ENCODE results near the gene ZBTB44.
"Not testable (repeated sequence)": the region's sequence is repeated elsewhere in the genome, so short reads cannot be mapped to it uniquely, and the experiment has no call there.

The ZBTB44 gene

DNA sequence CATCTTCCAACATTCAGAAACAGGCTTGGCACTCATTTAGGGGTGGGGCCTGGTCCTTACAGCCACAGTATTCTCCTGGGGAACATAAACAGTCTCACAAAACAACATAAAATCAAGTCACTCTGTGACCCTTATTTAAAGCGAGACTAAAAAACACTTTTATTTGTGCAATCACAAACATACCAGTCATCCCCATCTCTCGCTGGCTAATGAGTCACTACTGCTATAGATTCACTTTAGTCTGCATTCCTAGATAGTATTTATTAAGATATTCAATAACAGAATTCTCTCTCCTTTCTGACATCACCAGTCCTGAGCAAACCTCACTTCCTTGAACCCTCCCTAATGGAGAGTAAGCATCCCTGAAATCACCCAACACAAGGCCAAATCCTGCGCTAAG lies 68.0 kb downstream of the ZBTB44 start:
- DNase-seq = no peak

DNA sequence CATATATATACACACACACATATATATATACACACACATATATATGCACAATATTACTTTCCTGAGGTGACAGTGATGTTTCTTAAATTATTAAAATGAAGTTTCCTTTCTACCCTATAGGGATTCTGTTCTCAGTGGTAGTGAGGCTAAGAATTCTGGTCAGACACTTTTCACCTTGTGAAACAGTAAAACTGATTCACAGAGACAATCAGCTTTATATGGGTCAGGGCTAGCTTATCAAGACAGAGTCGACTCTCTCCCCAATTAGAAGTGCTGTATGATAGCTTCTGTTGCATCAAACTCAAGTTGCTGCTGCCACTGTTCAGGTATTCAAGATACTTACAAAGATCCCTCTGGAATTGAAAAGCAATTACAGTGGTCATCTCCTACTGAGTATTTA lies 68.4 kb downstream of the ZBTB44 start:
- no peak for DNase-seq

DNA sequence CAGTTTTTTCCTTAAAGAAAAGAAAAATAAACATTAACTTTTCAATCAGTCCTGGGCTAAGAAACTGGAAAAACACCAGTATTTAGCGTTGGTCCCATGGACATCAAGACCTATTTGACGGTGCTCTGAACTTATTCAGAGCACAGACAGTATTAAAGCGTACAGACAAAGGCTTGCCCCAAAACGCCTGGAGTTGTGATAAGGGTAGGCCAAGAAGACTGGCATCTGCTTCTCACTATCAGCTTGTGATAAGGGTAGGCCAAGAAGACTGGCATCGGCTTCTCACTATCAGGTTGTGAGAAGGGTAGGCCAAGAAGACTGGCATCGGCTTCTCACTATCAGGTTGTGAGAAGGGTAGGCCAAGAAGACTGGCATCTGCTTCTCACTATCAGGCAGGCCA lies 69.3 kb downstream of the ZBTB44 start:
- DNase-seq = not testable (repeated sequence)

DNA sequence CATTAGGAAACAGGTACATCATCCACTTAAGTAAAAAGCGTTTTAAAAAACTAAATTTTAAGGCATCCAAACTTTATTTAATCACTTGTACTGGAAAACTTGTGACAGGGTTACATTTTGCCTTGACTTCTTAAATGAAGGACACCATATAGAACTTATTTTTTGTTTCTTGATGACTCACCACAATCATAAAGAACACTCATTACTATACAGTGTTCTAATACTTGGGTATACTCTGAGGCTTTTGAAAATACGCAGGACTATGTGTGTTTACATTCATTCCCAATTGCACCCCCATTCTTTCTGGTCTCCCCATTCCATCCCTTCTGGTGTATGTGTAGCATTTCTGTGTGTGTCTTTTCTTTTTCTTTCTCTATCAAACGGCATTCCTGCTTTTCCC lies 69.9 kb downstream of the ZBTB44 start:
- DNase-seq = no peak

DNA sequence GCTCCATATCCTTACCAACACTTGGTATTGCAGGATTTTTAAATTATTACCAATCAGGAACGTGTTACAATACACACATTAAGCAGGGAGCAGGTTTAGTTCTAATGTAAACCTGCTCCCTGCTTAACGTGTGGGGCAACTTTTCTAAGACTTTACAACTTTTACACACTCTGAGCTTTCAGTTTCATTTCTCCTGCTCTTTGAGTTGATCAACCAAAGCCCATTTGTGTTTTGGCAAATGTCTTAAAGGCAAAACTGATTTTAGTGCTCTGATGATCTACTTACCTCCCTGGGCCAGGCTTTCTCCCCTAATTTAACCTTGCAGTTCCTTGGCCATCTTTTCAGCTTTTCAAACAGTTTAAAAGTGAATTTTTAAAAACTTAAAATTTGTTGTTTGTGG lies 70.9 kb downstream of the ZBTB44 start:
- DNase-seq = no peak

DNA sequence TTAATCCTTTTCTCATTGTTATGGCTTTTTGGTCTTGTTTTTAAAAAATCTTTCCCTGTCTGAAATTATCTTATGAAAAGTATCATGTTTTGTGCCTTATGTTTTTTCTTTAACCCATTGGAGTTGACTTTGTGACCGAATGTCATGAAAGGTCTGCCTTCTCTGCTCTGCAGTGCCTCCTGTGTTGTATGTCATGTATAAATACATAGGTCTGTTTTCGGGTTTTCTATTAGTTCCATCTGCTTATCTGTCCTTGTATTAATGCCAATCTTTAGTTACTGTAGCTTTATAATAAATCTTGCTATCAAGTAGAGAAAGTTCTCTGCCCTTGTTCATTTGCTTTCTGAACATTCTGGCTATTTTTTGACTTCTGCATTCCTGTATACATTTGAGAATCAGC lies 73.0 kb downstream of the ZBTB44 start:
- DNase-seq = no peak

DNA sequence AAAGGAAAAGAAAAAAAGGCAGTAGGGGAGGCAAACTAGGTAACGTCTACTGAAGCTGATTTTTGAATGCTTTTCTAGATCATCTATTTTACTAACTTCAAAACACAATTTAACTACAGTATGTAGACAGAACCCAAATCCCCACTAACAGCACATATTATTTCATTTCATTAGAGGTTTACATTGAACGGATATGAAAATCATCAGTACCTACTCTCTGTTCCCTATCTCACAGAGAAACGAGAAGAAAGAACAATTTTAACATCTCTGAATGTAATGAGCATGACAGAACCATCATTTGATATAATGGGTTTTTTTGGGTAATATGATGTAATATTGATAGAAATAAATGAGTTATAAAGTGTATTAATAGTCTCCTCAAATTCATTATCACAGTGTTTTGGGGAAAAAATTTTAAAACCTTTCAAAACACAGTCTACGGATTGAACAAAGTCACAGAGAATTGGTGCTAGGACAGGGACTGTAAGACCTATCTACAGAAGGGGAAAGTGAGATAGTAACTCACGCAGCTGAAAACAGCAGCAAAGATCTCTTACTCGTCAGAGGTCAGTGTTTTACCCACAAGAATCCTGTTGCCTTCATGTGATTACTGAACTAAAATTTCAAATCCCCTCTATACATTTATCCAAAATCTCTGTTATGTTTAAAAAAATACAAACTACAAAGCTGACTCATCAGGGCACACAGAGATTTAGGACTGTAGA lies 77.3 kb downstream of the ZBTB44 start:
- no peak for DNase-seq

DNA sequence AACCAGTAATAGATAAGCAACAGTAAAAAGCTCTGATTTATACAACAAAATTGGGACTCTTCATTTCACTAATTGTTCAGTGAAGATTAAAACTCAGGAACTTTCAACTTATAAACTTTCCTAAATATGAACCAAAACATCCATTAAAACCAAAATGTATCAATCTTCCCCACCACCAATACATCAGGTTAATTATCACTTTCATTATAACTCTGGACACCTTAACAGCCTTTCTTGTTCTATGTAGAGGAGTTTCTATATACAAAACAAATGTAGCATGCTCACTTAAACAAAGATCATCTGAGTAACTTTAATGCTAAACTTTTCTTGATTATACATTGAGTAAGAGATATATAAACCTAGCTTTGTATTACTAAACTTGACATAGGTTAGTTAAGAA lies 80.4 kb downstream of the ZBTB44 start:
- DNase-seq = no peak

DNA sequence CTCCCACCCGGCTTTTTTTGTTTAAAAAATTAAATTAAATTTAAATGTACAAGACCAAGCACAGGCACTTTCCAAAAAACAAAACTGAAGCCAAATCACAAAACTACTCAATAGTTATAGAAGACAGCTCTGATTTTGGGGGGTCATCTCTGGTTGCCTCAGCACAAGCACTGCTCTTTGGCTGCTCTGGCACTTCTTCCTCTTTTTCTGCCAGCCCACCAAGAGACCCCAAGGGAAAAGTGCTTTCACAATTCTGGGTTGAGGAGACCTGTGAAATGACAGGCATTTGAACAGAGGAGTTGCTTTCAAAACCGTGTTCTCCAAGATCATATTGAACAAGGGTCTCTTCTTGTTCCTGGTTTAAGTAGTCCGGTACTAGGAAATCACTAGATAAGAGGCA lies 80.8 kb downstream of the ZBTB44 start:
- DNase-seq = not testable (repeated sequence)

DNA sequence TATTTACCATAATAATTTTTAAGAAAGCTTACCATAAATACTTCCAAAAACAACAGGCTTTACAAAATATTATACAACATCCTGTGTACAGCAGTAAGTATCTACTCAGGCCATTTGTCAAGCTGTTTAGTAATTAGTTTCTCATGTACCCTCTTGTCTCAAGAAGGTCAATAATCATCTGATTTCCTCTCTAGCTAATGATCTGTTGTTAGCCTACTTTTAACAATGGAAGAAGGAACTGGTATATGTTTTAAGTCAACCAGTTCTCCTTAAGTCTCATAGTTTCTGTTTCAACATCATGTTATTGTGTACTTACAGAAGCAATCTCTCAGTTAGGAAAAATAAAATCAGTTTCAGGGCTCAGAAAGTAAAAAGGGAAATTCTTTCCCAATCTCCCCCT lies 81.2 kb downstream of the ZBTB44 start:
- DNase-seq = not testable (repeated sequence)

DNA sequence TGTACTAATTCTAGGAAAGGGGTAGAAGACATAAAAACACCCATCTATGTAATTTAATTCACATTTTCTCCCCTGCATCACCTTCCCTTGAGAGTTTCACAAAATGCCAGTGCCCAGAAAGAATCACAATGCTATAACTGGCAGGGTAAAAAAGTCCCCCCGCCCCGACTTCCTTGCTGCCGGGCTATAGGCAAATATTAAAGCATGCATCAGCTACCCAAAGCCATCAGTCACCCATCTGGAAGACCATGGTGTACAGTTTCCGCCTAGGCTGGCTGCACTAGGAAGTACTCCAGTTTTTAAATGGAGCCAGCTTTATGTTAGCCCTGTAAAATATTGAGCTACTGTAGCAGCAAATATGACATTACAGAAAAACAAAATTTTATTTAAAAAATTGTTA lies 87.3 kb downstream of the ZBTB44 start:
- DNase-seq = no peak

DNA sequence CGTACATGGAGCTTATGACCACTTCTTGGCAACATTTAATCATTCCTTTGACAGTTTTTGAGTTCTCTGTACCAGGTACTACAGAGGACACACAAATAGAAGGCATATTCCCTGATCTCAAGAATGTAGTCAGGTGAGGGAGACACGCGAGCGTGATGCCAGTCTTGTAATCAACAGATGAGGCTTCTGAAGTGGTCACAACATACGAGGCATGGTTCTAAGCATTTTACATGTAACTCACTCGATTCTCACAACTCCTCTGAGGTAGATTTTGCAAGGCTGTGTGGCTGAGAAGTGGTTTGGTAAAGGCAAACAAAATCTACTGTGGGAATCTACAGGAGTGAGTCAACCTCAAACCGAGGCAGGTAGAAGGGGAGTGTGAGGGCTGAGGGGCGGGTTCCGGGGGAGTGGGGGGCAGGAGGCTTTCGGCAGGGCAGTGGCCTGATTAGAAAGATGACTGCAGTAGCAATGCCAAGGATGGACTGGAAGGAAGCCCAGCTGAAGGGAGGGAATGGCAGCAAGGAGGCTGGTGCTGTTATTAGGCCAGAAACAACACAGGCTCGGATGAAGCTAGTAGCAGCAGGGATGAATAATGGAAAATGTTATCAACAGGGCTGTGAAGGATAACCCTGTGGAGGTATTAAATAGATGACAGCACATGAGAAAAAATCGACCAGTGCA lies 91.3 kb downstream of the ZBTB44 start:
- DNase-seq = no peak

DNA sequence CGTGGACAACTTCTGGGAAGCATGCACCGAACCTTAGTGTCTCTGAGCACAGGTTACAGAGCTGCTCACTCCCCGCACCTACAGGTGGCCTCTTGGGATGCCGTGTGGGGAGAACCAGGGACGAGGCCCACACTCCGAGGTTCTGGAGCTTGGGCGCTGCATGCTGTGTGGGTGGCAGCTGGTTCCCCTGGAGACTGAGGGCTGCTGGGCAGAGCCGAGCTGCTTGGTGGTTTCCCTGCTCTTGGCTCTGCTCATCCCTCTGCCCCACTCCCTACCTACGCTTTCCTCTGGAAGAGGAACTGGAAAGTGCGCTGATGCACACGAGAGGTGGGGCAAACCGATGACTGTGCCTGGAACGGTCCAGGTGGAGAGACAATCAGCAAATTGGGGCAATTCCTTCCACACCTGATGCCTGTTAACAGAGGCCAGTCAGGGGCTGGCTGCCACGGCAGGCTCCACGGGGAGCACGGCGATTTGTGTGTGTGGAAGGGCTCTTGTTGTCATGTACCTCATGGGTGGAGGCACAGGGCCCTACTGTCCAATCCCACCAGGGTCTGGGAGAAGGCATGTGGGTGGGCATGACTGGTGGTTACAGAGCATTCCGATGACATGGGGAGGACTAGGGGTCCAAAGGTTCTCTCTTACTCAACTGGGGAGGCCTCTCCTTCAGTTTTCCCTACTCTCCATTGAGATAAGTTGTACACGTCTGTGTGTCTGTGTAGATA lies 94.2 kb downstream of the ZBTB44 start:
- no peak for DNase-seq

DNA sequence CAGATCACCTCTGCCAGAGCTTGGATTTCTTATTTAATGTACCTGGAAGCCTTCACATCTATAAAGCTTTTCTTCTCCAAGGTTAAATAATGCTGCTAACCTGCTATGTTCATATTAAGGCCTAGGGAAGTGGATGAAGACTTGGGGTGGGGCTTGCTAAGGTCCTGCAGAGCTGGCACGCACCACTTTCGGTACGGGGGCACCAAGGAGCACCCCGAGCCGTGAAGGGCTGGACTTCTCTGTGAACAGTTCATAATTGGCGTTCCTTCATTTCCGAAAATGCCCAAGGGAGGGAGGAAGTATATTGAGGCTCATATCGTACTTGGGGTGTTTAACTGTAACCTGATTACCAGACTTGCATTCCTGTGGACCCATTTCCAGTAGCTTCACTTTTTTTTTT lies 95.6 kb downstream of the ZBTB44 start:
- DNase-seq = no peak

DNA sequence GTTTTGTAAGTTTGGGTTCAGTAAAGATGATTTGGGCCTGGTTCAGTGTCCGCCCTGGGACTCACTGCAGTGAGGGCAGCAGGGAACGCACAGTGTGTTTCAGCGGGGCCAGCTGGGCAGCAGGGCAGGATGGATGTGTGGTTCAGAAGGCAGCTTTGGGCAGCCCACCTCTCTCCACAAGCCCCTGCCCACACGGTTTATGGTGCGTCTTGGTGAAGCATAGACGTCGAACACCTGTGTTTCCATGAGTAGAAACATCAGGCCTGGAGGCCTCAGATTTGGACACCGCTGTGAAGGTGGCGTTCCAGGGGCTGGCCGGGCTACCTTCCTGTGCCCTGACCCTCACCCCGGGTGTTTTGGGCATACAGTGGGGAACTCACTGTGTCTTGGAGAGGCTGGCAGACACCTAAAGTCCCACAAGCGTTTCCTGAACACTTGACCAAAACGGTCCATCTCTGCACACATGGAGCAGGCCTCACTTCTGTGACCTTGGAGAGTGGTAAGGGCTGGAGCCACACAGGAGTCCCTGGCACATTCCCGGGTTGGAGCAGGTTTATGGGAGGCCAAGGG lies 96.1 kb downstream of the ZBTB44 start:
- no peak for DNase-seq

DNA sequence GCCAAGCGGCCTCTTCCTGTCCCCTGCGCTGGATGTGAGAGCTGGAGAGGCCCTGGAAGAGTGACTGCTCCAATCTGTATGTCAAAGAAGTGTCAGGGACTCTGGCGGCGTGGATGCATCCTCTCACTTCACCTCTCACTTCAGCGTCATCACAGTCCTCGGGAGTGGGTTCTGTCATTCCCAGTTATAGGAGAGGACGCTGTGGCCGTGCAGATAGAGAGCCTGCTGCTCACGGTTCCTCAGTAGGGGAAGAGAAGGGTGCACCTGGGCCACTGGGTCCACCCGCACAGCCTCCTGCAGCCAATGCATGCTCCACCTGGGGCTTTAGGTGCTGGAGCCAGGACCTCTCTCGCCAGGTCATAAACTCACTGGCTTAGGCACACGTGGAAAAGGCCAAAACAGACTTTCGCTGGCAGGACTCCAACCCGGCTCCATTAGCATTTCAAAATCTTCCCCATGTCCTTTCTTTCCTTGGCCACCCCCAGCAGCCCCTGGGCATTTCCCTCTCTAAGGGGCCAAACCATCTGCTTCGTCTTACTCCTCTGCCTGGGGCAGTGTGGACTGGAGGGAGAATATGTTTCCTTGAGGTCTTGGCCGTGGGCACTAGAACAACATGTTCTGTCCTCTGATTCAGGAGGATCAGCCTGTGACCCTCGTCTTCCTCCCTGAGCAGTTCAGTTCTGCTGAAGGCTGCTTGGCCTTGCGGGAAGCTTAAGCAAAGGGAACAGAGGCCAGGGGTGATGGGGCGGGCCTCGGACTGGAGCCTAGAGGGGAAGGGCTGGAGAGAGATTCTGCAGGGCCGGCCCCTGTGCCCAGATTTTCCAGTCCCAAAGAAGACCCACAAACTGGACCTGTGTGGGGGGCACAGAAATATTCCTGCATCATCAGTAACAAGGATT lies 97.3 kb downstream of the ZBTB44 start:
- DNase-seq = no peak

DNA sequence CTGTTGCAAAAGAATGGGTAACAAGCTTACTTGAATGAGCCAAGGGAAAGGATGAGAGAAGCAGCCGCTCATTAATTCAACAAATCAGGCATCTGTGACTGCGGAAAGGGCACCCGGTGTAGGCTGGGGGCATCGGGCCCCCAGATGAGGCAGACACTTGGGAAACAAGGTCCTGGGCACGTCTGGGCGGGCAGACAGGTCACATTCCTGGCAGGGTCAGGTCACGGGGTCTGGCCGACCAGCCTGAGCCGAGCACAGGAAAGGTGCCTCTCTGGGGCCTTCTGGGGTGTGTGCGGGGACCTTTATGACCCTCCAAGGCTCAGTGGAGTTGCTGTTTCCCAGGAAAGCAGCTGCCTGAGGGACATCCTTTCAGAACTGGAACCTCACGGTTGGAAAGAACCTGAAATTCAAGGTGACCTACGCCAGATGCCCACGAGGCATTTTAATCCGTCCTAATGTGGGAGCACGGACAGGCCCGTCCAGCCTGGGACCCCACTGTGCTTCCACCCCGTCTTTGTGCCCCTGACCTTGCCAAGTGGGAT lies 98.1 kb downstream of the ZBTB44 start:
- DNase-seq = no peak

DNA sequence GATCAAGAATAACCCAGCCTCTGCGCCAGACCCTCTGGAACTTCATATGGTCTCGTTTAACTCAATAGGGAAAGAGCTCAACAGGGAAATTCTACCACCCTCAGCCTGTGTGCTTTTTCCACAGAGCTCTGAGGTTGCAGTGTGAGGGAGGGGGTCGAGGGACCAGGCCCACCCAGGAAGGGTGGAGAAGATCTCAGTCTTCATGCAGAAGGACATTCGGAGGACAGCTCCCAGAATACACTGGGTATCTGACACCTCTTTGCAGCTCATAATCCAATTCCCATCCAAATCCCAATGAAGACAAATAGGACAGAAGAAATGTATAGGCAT lies 98.5 kb downstream of the ZBTB44 start:
- DNase-seq = no peak

DNA sequence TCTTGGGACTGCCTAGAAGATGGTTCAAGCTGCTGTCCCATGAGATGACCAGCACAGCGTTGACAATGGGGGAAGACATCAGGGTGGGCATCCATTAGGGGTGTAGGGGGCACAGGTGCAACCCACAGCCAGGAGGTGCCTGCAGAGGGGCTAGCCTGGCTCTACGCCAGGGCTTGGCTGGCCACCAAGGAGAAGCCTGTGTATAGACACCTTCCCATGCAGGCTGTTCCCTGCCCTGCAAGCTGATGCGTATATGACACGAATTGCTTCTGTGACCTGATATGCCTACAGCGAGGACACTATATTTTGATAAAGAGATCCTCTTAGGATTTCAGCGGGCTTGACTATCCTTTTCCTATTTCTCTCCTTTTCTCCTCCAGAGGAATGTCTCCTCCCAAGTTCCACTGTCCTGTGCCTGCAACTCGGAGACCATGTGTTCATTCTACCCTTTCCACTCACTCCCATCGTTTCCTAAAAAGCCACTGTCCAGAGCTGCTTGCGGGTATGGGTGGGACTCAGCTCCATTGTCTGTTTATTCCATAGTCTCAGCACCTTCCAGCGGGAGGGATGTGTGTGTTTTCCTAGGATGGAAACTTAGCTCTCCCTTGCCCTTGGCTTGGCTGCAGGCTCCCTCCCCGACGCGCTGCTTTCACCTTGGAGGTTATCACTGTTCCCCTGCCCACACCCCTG lies 99.0 kb downstream of the ZBTB44 start:
- DNase-seq = no peak

DNA sequence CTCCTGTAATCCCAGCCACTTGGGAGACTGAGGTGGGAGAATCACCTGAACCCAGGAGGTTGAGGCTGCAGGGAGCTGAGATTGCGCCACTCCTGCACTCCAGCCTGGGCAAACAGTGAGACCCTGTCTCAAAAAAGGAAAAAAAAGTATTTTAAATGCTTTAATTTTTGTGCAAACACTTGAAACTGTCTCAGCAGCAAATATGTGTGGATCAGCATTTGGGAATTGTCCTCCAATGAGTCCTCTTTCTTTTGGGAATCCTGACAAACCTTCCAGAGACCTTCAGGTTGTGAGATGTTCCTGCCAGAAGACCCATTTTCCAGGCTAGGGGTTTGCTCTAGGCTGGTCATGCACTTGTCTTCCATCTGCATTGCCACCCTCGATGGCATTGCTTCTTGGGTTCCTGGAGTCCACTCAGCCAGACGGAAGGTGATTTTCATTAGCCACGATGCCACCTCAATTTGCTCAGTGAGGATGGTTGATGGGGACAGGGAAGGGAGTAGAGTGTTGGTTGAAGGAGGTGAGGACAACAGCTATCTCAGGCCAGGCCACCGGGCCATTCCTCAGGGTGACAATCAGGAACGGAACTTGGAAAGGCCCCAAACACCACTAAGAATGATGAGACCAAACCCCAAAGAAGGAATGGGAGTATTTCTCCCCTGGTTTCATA lies 99.7 kb downstream of the ZBTB44 start:
- DNase-seq = no peak

DNA sequence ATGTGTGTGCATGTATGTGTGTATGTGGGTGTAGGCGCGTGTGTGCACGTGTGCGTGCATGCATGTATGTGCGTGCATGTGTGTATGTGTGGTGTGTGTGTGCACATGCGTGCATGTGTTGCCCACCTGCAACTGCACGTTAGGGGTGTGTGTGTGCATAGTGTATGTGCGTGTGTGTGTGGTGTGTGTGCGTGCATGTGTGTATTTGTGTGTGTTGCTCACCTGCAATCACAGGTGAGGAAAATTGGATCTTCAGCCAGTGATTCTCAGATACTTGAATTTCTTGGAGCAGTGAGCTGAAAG lies 100.8 kb downstream of the ZBTB44 start:
- DNase-seq = no peak

All from SHP77 (cell line).